Measurements from ENCODE around the gene RUNX3. TPM values are rescaled to one million over a fixed set of nuclear protein-coding genes. Genes with fewer than 3 reads are reported as not detected.

The RUNX3 gene
- total RNA-seq, 1 donor from 2014 or later = 0.41 TPM

DNA sequence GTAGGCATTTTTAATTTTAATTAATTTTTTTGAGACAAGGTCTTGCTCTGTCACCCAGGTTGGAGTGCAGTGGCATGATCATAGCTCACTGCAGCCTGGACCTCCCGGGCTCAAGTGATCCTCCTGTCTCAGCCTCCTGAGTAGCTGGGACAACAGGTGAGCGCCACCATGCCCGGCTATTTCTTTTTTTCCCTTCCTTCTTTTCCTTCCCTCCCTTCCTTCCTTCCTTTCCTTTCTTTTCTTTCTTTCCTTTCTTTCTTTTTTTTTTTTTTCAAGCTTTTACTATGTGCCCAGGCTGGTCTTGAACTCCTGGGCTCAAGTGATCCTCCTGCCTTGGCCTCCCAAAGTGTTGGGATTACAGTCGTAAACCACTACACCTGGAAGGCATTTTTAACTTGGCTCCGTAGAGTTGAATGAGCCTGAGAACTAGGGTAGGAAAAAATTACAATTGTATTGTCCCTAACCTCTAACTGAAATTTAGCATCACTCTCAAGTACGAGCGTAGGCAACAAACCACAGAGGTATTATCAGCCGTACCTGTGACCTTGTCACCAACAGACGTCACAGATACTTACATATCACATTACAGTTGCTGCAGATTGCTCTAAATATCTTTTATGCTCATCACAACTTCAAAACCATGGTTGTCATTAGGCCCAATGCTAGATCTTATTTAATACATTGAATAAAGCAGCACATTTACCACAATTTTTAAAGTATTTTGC lies 8.0 kb downstream of the RUNX3 start:
- no peaks in the 10 kb centered on the region for H3K4me1 Mint-ChIP-seq (ENCODE audit: unreplicated experiment)
- TF ChIP-seq, protein P1, sequence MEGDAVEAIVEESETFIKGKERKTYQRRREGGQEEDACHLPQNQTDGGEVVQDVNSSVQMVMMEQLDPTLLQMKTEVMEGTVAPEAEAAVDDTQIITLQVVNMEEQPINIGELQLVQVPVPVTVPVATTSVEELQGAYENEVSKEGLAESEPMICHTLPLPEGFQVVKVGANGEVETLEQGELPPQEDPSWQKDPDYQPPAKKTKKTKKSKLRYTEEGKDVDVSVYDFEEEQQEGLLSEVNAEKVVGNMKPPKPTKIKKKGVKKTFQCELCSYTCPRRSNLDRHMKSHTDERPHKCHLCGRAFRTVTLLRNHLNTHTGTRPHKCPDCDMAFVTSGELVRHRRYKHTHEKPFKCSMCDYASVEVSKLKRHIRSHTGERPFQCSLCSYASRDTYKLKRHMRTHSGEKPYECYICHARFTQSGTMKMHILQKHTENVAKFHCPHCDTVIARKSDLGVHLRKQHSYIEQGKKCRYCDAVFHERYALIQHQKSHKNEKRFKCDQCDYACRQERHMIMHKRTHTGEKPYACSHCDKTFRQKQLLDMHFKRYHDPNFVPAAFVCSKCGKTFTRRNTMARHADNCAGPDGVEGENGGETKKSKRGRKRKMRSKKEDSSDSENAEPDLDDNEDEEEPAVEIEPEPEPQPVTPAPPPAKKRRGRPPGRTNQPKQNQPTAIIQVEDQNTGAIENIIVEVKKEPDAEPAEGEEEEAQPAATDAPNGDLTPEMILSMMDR (conservative IDR thresholded peaks at IDR 0.05) = no peak
- H3K9me3 Mint-ChIP-seq = no peaks in the 10 kb centered on the region
- DNase-seq (ENCODE audit: extremely low spot score, unreplicated experiment) = no peak
- H3K36me3 Mint-ChIP-seq = no peaks in the 10 kb centered on the region
- no peak overlapping the region for H3K4me3 Mint-ChIP-seq
- H3K27me3 Mint-ChIP-seq = peaks cover 58% of the 10 kb centered on the region
- H3K27ac Mint-ChIP-seq = no peak overlapping the region

DNA sequence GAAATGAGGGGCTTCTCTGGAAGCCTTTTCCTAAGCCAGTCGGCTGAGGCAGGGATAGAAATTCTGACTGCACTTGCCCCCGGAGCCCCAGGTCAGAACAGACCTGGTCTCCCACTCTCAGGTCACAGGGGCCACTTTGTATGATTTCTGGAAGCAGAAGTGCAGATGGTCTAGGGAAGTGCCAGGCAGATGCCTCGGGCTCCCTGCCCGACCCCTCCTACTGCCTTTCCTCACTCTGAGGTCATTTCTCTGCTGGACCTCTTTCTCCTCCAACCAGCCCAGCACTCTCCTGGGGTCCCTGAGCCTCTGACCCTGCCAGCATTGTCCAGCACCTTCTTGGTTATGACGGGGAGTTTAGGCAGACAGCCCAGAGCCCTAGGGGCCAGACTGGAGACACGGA lies 8.7 kb downstream of the RUNX3 start:
- no peak overlapping the region for H3K27ac Mint-ChIP-seq
- no peak overlapping the region for H3K4me3 Mint-ChIP-seq
- H3K4me1 Mint-ChIP-seq (ENCODE audit: unreplicated experiment) = no peaks in the 10 kb centered on the region
- TF ChIP-seq, protein P1 (conservative IDR thresholded peaks at IDR 0.05) = no peak
- DNase-seq (ENCODE audit: extremely low spot score, unreplicated experiment) = no peak
- H3K36me3 Mint-ChIP-seq = no peaks in the 10 kb centered on the region
- H3K27me3 Mint-ChIP-seq = peaks cover 51% of the 10 kb centered on the region
- H3K9me3 Mint-ChIP-seq = no peaks in the 10 kb centered on the region

DNA sequence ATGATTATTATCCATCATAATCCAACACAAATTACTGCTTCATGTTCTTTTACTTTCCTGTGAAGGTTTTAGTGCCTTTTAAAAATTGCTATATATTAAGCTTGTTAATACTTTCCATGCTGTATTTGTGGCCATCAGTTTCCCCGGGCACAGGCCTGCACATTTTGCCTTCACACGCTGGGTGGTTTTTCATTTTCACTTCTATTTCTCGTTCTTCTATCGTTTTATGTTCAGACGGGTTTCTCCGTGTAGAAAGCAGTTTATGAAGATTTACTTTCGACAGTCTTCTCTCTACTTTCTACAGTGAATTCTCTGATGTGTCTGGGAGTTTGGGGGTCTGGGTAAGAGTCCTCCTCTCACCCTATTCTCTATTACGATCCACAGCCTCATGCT lies 9.5 kb downstream of the RUNX3 start:
- Mint-ChIP-seq H3K27ac (no peak overlapping the region), H3K9me3 (no peaks in the 10 kb centered on the region), H3K36me3 (no peaks in the 10 kb centered on the region), H3K4me1 (ENCODE audit: unreplicated experiment) (no peaks in the 10 kb centered on the region), H3K4me3 (no peak overlapping the region), H3K27me3 (peaks cover 42% of the 10 kb centered on the region)
- TF ChIP-seq, protein P1 (conservative IDR thresholded peaks at IDR 0.05) = no peak
- DNase-seq (ENCODE audit: extremely low spot score, unreplicated experiment) = no peak

DNA sequence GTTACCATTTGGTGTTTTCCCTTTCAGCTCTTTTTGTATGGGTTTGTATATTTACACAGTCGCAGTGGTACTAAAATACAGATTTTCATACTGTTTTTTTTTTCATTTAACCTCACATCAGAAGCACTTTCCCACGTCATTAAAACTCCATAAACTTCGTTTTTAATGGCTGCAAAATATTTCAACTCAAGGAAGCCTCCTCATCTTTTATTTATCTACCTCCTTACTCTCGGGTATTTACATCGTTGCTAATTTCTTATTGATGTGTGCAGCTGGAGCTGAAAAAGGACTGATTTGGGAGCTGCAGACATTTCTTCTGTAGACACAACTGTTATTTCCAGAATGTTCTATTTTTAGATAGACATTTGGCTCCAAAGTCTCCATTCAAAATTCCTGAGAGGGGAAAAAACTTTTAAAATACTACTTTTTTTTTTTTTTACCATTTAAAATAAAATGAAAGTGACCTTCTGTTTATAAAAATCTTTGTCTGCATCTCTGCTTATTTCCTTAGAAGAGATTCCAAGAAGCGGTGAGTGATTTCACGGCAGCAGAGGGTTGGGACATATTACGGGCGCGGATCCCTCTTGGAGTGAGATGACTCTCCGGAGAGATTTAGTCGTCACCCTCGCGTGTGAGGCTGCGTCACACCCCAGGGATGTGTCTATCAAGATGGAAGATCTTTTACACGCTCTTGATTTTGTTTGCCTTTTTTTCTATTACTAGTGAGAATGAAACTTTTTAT lies 10.1 kb downstream of the RUNX3 start:
- Mint-ChIP-seq H3K4me1 (ENCODE audit: unreplicated experiment) (peaks cover under 1% of the 10 kb centered on the region), H3K27ac (no peak overlapping the region), H3K27me3 (peaks cover 37% of the 10 kb centered on the region), H3K36me3 (no peaks in the 10 kb centered on the region), H3K4me3 (no peak overlapping the region), H3K9me3 (no peaks in the 10 kb centered on the region)
- TF ChIP-seq, protein P1 (conservative IDR thresholded peaks at IDR 0.05) = no peak
- no peak for DNase-seq (ENCODE audit: extremely low spot score, unreplicated experiment)

DNA sequence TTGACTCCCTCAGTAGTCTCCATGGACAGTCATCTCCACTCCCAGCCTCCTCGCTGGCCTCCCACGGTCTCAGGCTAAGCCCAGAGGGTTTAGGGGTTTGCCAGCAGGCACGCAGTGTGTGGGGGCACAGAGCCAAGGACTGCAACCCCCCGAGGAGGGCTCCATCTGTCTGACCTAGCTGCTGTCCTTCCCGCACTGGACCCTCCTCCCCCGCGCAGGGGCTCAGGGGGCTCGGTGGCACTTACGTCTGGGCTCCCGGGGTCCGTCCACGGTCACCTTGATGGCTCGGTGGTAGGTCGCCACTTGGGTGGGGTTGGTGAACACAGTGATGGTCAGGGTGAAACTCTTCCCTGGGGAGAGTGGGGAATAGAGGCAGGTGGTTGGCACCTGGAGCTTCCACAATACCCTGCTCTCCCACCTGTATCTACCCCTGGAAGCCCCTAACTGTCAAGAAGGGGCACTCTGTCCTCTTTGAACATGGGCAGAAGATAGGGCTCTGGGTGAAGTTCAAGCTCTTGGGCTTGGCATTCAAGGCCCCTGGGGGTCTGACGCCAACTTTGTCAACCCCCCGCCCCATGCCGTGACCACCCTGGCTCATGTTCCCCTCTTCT lies 11.0 kb downstream of the RUNX3 start:
- no peak for DNase-seq (ENCODE audit: extremely low spot score, unreplicated experiment)
- H3K27ac Mint-ChIP-seq = no peak overlapping the region
- peaks cover 31% of the 10 kb centered on the region for H3K27me3 Mint-ChIP-seq
- H3K4me1 Mint-ChIP-seq (ENCODE audit: unreplicated experiment) = peaks cover 4% of the 10 kb centered on the region
- no peak overlapping the region for H3K4me3 Mint-ChIP-seq
- no peaks in the 10 kb centered on the region for H3K9me3 Mint-ChIP-seq
- H3K36me3 Mint-ChIP-seq = no peaks in the 10 kb centered on the region
- TF ChIP-seq, protein P1 (conservative IDR thresholded peaks at IDR 0.05) = no peak
